ENCODE results near the gene RAP2B.

GRCh38 chr3:153215497-153215896 lies 53.5 kb downstream of the RAP2B start:
- TF ChIP-seq, protein P1, sequence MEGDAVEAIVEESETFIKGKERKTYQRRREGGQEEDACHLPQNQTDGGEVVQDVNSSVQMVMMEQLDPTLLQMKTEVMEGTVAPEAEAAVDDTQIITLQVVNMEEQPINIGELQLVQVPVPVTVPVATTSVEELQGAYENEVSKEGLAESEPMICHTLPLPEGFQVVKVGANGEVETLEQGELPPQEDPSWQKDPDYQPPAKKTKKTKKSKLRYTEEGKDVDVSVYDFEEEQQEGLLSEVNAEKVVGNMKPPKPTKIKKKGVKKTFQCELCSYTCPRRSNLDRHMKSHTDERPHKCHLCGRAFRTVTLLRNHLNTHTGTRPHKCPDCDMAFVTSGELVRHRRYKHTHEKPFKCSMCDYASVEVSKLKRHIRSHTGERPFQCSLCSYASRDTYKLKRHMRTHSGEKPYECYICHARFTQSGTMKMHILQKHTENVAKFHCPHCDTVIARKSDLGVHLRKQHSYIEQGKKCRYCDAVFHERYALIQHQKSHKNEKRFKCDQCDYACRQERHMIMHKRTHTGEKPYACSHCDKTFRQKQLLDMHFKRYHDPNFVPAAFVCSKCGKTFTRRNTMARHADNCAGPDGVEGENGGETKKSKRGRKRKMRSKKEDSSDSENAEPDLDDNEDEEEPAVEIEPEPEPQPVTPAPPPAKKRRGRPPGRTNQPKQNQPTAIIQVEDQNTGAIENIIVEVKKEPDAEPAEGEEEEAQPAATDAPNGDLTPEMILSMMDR (conservative IDR thresholded peaks at IDR 0.05; ENCODE audit: low read length), result no peak
- no peak for TF ChIP-seq EZH2phosphoT487 (IDR thresholded peaks at IDR 0.05; ENCODE audit: borderline replicate concordance)

Data from Loucy (cell line).